SK-N-SH treated with all-trans-retinoic acid at 6 μM for 48 hours (cell line): ENCODE data around the gene HBB.

Experiments
- ATAC-seq: fragments of 200-7000 bp; cut with Tn5 transposase; 3 replicates; pipeline ENCODE4 v1.9.1; 2020; ENCODE audit warnings: mild to moderate bottlenecking, moderate library complexity
- BACH2 ChIP-seq: fragments of 250-450 bp; sonication (Bioruptor Pico); IDR thresholded peaks from 2 replicates; pipeline ENCODE4 v1.9.0; 2021; ENCODE audit warnings: mild to moderate bottlenecking, borderline replicate concordance
- CSDC2 ChIP-seq: fragments of 250-450 bp; sonication (Bioruptor Pico); IDR thresholded peaks from 2 replicates; pipeline ENCODE4 v1.5.0; 2020; ENCODE audit warnings: mild to moderate bottlenecking, moderate library complexity
- ESRRG ChIP-seq: fragments of 250-450 bp; sonication (Bioruptor Pico); IDR thresholded peaks from 2 replicates; pipeline ENCODE4 v1.6.1; 2021; ENCODE audit warnings: mild to moderate bottlenecking
- GLIS3 ChIP-seq: fragments of 250-450 bp; sonication (Bioruptor Pico); IDR thresholded peaks from 2 replicates; pipeline ENCODE4 v1.5.0; 2020; ENCODE audit warnings: mild to moderate bottlenecking, moderate library complexity
- OSR1 ChIP-seq: fragments of 250-450 bp; sonication (Bioruptor Pico); IDR thresholded peaks from 2 replicates; pipeline ENCODE4 v1.8.0; 2022; ENCODE audit warnings: moderate library complexity, mild to moderate bottlenecking, inconsistent platforms
- PPARA ChIP-seq: fragments of 250-450 bp; sonication (Bioruptor Pico); IDR thresholded peaks from 2 replicates; pipeline ENCODE4 v1.5.0; 2020; ENCODE audit warnings: mild to moderate bottlenecking, borderline replicate concordance
- RARB ChIP-seq: fragments of 250-450 bp; sonication (Bioruptor Pico); IDR thresholded peaks from 2 replicates; pipeline ENCODE4 v1.8.0; 2021; ENCODE audit warnings: mild to moderate bottlenecking, moderate library complexity
- TCF4 ChIP-seq: fragments of 250-450 bp; sonication (Bioruptor Pico); IDR thresholded peaks from 2 replicates; pipeline ENCODE4 v1.8.0; 2021; ENCODE audit warnings: mild to moderate bottlenecking, moderate library complexity, borderline replicate concordance
- TSHZ2 ChIP-seq: fragments of 250-450 bp; sonication (Bioruptor Pico); IDR thresholded peaks from 2 replicates; pipeline ENCODE4 v1.5.0; 2020; ENCODE audit warnings: mild to moderate bottlenecking, moderate library complexity
- ZC3H10 ChIP-seq: fragments of 250-450 bp; sonication (Bioruptor Pico); IDR thresholded peaks from 2 replicates; pipeline ENCODE4 v1.5.1; 2021; ENCODE audit warnings: mild to moderate bottlenecking, moderate library complexity
- ZFP3 ChIP-seq: fragments of 250-450 bp; sonication (Bioruptor Pico); IDR thresholded peaks from 2 replicates; pipeline ENCODE4 v1.5.0; 2020; ENCODE audit warnings: mild to moderate bottlenecking, moderate library complexity
- ZFP30 ChIP-seq: fragments of 450-650 bp; formaldehyde crosslinking; IDR thresholded peaks from 2 replicates; pipeline ENCODE4 v1.5.0; 2022; ENCODE audit warnings: mild to moderate bottlenecking, moderate library complexity
- ZNF565 ChIP-seq: fragments of 450-650 bp; formaldehyde crosslinking; conservative IDR thresholded peaks from 2 replicates; pipeline ENCODE4 v1.5.0; 2020; ENCODE audit warnings: low read depth, mild to moderate bottlenecking, moderate library complexity
- ZNF70 ChIP-seq: fragments of 450-650 bp; formaldehyde crosslinking; IDR thresholded peaks from 2 replicates; pipeline ENCODE4 v1.5.0; 2020; ENCODE audit warnings: mild to moderate bottlenecking, moderate library complexity
- ZNF8 ChIP-seq: fragments of 450-650 bp; formaldehyde crosslinking; IDR thresholded peaks from 2 replicates; pipeline ENCODE4 v1.5.0; 2020; ENCODE audit warnings: mild to moderate bottlenecking, moderate library complexity
- TF ChIP-seq, protein P1 (sequence below): fragments of 250-450 bp; sonication (Bioruptor Pico); IDR thresholded peaks from 2 replicates; pipeline ENCODE4 v1.5.1; 2021; ENCODE audit warnings: mild to moderate bottlenecking, moderate library complexity
- TF ChIP-seq, protein P2 (sequence below): fragments of 250-450 bp; sonication (Bioruptor Pico); IDR thresholded peaks from 2 replicates; pipeline ENCODE4 v1.8.0; 2021; ENCODE audit warnings: low read depth, mild to moderate bottlenecking, moderate library complexity, borderline replicate concordance
- TF ChIP-seq, protein P3 (sequence below): fragments of 250-450 bp; sonication (Bioruptor Pico); IDR thresholded peaks from 2 replicates; pipeline ENCODE4 v1.8.0; 2020; ENCODE audit warnings: mild to moderate bottlenecking, moderate library complexity, borderline replicate concordance

The HBB gene

GRCh38 chr11:5223686-5224085 is 3.2 kb downstream of the HBB start (continued):
- TF ChIP-seq ZFP30 (CRISPR knock-in tag) (no peak), ZNF8 (CRISPR knock-in tag) (no peak), BACH2 (CRISPR knock-in tag) (no peak), ZFP3 (no peak), ZC3H10 (no peak)
- TF ChIP-seq, protein P1, sequence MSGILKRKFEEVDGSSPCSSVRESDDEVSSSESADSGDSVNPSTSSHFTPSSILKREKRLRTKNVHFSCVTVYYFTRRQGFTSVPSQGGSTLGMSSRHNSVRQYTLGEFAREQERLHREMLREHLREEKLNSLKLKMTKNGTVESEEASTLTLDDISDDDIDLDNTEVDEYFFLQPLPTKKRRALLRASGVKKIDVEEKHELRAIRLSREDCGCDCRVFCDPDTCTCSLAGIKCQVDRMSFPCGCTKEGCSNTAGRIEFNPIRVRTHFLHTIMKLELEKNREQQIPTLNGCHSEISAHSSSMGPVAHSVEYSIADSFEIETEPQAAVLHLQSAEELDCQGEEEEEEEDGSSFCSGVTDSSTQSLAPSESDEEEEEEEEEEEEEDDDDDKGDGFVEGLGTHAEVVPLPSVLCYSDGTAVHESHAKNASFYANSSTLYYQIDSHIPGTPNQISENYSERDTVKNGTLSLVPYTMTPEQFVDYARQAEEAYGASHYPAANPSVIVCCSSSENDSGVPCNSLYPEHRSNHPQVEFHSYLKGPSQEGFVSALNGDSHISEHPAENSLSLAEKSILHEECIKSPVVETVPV (CRISPR knock-in tag) = no peak

GRCh38 chr11:5223146-5223545 is 3.7 kb downstream of the HBB start:
- no peak for TF ChIP-seq GLIS3 (CRISPR knock-in tag)
- TF ChIP-seq ZC3H10 = no peak
- TF ChIP-seq ZNF565 (CRISPR knock-in tag) = no peak
- no peak for TF ChIP-seq ZNF70 (CRISPR knock-in tag)
- no peak for ATAC-seq

GRCh38 chr11:5210376-5210885 is 16.4 kb downstream of the HBB start:
- ATAC-seq = no peak
- TF ChIP-seq ZC3H10 (no peak), ZFP30 (CRISPR knock-in tag) (no peak), TSHZ2 (no peak), GLIS3 (CRISPR knock-in tag) (no peak), BACH2 (CRISPR knock-in tag) (no peak), ESRRG (CRISPR knock-in tag) (no peak), TCF4 (CRISPR knock-in tag) (no peak), ZNF8 (CRISPR knock-in tag) (no peak), ZFP3 (no peak), RARB (CRISPR knock-in tag) (no peak), PPARA (CRISPR knock-in tag) (no peak), ZNF565 (CRISPR knock-in tag) (no peak), OSR1 (CRISPR knock-in tag) (no peak), ZNF70 (CRISPR knock-in tag) (no peak), CSDC2 (CRISPR knock-in tag) (no peak)
- TF ChIP-seq, protein P2, sequence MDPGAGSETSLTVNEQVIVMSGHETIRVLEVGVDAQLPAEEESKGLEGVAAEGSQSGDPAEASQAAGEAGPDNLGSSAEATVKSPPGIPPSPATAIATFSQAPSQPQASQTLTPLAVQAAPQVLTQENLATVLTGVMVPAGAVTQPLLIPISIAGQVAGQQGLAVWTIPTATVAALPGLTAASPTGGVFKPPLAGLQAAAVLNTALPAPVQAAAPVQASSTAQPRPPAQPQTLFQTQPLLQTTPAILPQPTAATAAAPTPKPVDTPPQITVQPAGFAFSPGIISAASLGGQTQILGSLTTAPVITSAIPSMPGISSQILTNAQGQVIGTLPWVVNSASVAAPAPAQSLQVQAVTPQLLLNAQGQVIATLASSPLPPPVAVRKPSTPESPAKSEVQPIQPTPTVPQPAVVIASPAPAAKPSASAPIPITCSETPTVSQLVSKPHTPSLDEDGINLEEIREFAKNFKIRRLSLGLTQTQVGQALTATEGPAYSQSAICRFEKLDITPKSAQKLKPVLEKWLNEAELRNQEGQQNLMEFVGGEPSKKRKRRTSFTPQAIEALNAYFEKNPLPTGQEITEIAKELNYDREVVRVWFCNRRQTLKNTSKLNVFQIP (CRISPR knock-in tag) = no peak
- TF ChIP-seq, protein P3, sequence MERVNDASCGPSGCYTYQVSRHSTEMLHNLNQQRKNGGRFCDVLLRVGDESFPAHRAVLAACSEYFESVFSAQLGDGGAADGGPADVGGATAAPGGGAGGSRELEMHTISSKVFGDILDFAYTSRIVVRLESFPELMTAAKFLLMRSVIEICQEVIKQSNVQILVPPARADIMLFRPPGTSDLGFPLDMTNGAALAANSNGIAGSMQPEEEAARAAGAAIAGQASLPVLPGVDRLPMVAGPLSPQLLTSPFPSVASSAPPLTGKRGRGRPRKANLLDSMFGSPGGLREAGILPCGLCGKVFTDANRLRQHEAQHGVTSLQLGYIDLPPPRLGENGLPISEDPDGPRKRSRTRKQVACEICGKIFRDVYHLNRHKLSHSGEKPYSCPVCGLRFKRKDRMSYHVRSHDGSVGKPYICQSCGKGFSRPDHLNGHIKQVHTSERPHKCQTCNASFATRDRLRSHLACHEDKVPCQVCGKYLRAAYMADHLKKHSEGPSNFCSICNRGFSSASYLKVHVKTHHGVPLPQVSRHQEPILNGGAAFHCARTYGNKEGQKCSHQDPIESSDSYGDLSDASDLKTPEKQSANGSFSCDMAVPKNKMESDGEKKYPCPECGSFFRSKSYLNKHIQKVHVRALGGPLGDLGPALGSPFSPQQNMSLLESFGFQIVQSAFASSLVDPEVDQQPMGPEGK (CRISPR knock-in tag) = no peak

DNA sequence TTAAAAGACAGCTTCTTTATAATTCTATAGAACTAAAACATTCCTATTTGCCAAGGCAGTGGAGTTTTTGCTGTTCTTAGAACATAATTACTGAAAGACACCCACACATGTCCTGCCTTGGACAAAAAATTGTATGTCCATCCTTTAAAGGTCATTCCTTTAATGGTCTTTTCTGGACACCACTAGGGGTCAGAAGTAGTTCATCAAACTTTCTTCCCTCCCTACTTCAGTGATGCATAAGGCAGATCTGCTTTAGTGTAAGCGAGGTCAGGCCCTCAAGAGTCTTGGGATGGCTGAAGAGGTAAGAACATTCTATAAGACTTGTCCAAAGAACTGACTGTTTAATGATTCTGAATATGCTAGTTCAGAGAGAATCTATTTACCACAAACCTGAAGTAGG is 22.1 kb downstream of the HBB start:
- TF ChIP-seq, protein P2 (CRISPR knock-in tag) = no peak
- TF ChIP-seq TSHZ2 = no peak
- TF ChIP-seq RARB (CRISPR knock-in tag) = no peak
- no peak for TF ChIP-seq ZNF565 (CRISPR knock-in tag)
- ATAC-seq = peak; percentile 93
